ENCODE measurements around the gene NOTCH1.

DNA sequence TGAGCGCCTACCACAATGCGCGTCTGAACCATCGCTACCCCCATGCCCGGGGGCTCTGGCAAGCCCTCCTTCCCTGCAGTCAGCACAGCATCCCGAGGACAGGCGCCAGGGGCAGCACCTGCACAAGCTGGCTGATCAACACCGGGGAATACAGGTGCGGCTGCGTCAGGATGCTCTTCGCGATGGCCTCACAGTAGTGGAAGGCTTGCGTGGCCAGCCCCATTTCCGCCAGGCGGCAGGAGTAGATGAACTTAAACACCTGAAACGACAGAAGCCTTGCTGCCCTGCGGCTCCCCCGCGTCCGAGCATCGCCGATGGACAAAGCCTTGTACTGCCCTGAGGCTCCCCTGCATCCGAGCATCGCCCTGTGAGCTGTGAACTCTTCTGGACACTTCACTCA lies 88.5 kb downstream of the NOTCH1 start:
- no peak for TF ChIP-seq POLR2AphosphoS5 (IDR thresholded peaks at IDR 0.05)
- TF ChIP-seq, protein P1, sequence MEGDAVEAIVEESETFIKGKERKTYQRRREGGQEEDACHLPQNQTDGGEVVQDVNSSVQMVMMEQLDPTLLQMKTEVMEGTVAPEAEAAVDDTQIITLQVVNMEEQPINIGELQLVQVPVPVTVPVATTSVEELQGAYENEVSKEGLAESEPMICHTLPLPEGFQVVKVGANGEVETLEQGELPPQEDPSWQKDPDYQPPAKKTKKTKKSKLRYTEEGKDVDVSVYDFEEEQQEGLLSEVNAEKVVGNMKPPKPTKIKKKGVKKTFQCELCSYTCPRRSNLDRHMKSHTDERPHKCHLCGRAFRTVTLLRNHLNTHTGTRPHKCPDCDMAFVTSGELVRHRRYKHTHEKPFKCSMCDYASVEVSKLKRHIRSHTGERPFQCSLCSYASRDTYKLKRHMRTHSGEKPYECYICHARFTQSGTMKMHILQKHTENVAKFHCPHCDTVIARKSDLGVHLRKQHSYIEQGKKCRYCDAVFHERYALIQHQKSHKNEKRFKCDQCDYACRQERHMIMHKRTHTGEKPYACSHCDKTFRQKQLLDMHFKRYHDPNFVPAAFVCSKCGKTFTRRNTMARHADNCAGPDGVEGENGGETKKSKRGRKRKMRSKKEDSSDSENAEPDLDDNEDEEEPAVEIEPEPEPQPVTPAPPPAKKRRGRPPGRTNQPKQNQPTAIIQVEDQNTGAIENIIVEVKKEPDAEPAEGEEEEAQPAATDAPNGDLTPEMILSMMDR (IDR thresholded peaks at IDR 0.05) = no peak

Data from gastroesophageal sphincter (tissue), 3 donors.